ENCODE measurements around the gene LRRC49. TPM values are rescaled to one million over a fixed set of nuclear protein-coding genes. Genes with fewer than 3 reads are reported as not detected.

LRRC49 gene, protein sequence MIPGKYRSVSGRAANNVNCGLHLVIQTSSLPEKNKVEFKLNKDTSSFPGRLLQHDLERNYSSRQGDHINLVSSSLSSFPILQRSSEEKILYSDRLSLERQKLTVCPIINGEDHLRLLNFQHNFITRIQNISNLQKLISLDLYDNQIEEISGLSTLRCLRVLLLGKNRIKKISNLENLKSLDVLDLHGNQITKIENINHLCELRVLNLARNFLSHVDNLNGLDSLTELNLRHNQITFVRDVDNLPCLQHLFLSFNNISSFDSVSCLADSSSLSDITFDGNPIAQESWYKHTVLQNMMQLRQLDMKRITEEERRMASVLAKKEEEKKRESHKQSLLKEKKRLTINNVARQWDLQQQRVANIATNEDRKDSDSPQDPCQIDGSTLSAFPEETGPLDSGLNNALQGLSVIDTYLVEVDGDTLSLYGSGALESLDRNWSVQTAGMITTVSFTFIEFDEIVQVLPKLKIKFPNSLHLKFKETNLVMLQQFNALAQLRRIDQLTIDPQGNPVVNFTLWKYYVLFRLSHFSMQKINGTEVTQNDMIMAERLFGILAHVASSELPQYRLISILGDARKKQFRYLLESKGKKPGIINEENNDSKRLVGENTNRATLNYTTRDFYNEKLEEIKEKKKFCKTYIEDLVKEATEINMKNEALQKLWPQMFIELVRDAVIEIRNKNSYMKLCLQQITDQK
- total RNA-seq = 4.3 and 6.3 TPM in 2 replicates

DNA sequence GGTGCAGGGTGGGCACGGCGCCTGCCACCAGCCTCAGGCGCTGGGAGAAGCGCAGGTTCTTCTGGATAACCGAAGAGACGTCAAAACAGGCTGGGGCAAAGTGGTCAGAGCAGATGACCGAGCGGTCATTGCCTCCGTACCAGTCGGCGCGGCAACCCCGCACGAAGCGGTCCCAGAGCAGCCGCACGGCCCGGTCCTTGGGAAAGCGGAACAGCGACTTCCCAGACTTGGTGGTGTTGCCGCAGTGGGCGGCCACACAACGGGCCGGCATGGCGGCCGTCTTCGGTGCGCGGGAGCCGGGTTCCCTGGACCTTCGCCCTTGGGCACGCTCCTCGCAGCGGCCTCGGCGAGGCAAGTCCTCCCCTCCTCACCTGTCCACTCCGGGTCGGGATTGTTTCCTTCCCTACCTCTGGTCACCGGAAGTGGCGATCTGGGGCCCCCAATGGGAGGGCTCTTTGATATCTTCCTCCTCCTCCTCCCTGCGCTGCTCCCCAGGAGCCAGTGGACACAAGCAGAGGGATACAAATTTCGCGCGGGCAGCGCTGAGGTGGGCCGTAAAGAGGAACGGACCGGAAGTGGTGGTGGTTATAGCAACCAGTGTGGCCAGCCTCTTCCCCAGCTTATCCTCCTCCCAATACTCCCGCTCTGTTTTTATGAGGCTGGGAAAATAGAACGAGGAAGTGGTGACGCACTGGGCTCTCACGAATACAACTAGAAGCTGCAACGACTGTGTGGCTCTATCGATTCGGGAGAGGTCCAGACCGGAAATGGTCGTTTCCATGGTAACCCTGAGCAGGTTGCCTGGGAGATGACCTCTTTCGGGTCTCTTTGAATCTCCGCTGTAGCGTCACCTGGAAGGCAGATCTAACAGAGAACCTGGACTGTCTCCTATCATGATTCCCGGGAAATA, at the start of gene LRRC49, which contains the start of gene THAP10:
TSS of gene LRRC49 (plus strand) at position 825 of the 910 bp plus-strand sequence. CDS start at position 894, 69 bp downstream.
TSS of gene THAP10 (minus strand) at position 432 of the 910 bp plus-strand sequence. CDS start at position 271, 161 bp downstream.

DNA sequence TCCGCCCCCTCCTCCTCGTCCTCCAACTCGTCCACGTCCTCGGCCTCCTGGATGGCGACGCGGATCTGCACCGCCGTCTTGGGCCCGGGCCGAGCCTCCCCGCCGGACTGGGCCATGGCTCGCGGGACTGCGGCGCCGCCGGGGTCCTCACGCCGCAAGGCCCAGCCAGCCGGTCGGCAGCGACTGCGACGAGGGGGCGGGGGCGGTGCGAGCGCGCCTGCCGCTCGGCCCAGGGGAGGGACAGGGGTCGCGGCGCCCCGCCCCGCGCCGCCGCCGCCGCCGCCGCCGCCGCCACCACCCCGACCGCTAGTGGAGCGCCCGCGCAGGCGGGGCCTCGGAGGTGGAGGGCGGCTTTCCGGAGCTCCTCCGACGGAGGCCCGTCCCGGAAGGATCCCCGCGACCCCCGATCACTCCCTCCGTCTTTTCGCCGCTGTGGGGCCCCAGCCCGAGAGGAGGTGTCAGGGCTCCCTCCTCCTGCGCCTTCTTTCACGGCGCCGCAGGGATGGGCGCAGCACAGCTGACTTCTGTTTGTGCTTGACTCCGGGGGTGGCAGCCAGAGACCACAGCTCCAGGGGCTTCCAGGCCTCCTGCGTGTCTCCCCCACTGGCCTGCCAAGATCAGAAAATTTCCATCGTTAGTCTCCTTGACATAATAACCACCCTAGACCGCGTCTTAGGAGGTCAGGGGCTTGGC, 38.5 kb upstream of the LRRC49 start, which contains the start of gene LARP6:
TSS of gene LARP6 (minus strand) at position 185 of the 693 bp plus-strand sequence. CDS start at position 116, 69 bp downstream.

Other genes with a start within 250 kb of the LRRC49 start
- gene UACA, start 129.3 kb upstream of the LRRC49 start, total RNA-seq = 105 and 120 TPM in 2 replicates
- 10.9 and 13.0 TPM in 2 replicates for gene LARP6, start 38.7 kb upstream of the LRRC49 start, total RNA-seq
- gene THAP10, start 393 bp upstream of the LRRC49 start, total RNA-seq = 1.1 and 1.3 TPM in 2 replicates
- 20.1 and 41.1 TPM in 2 replicates for gene THSD4, start 222.6 kb downstream of the LRRC49 start, total RNA-seq

Measured in endothelial cell of coronary artery (primary cell).